T-cell (primary cell): Measurements from ENCODE around the gene PRPF40B. TPM values are rescaled to one million over a fixed set of nuclear protein-coding genes. Genes with fewer than 3 reads are reported as not detected.
"Not testable (repeated sequence)": the region's sequence is repeated elsewhere in the genome, so short reads cannot be mapped to it uniquely, and the experiment has no call there.

Source experiments
- ATAC-seq, 4 experiments: fragments of 200-7000 bp in 3 of 4; fragments of 150-1000 bp in 1 of 4; cut with Tn5 transposase; replicated peaks in 1 of 4; 1 replicate in 3 of 4; 2 replicates in 1 of 4; pipeline ENCODE4 v1.10.0; 2021; ENCODE audit warnings: moderate library complexity in 3 of 4, mild to moderate bottlenecking in 2 of 4, moderate number of reproducible peaks in 1 of 4
- CTCF ChIA-PET, 2 donors: fragments of 300-600 bp; sonication (Branson Sonifier 250); formaldehyde crosslinking; loops; one replicate each; lab custom pipeline; 2022; ENCODE audit warnings: antibody characterized with exemption in 2 of 2; lab: Charles Lee
- POLR2A ChIA-PET, 2 donors: fragments of 300-600 bp; sonication (Branson Sonifier 250); formaldehyde crosslinking; loops; one replicate each; lab custom pipeline; 2022; ENCODE audit warnings: antibody characterized with exemption in 2 of 2; lab: Charles Lee
- DNase-seq, 35 experiments: peaks; one replicate each; pipeline versions ENCODE4 v3.0.0 to v3.0.0-alpha.2; 2013 to 2023
- H3K27ac ChIP-seq: one replicate; pipeline ENCODE4 v1.5.1; 2013; ENCODE audit warnings: low read length
- H3K27me3 ChIP-seq, 2 experiments: replicated peaks in 1 of 2; 1 replicate in 1 of 2; 2 replicates in 1 of 2; pipeline versions ENCODE4 v1.6.1 to v1.7.0; 2013; ENCODE audit warnings: low read length in 1 of 2, mixed read lengths in 1 of 2; ENCODE audit not compliant: control insufficient read depth in 2 of 2, insufficient read depth in 2 of 2; ENCODE audit errors: extremely low read depth in 1 of 2
- H3K36me3 ChIP-seq, 2 donors: 1 replicate in 1 of 2; 2 replicates in 1 of 2; pipeline versions ENCODE4 v1.6.1 to v1.7.0; 2013; ENCODE audit warnings: low read length in 1 of 2; ENCODE audit not compliant: control insufficient read depth in 2 of 2, insufficient read depth in 1 of 2; ENCODE audit errors: extremely low read depth in 1 of 2
- H3K4me1 ChIP-seq, 2 experiments: 1 replicate in 1 of 2; 2 replicates in 1 of 2; pipeline versions ENCODE4 v1.6.1 to v1.7.0; 2013; ENCODE audit warnings: low read length in 2 of 2, mixed read lengths in 1 of 2; ENCODE audit not compliant: insufficient read depth in 2 of 2, control insufficient read depth in 1 of 2; ENCODE audit errors: extremely low read depth in 1 of 2
- H3K4me3 ChIP-seq, 2 donors: 1 replicate in 1 of 2; 2 replicates in 1 of 2; pipeline versions ENCODE4 v1.5.1 to v1.7.0; 2013; ENCODE audit warnings: mild to moderate bottlenecking in 2 of 2, low read length in 1 of 2, moderate library complexity in 1 of 2; ENCODE audit not compliant: control insufficient read depth in 1 of 2; ENCODE audit errors: extremely low read depth in 1 of 2
- H3K9me3 ChIP-seq: 2 replicates; pipeline ENCODE4 v1.7.0; 2013
- H3K27ac Mint-ChIP-seq, 2 donors: one replicate each; pipeline ENCODE4 v1.8.0; 2020 to 2021; ENCODE audit warnings: mild to moderate bottlenecking in 2 of 2, mixed read lengths in 2 of 2
- H3K27me3 Mint-ChIP-seq, 2 donors: one replicate each; pipeline ENCODE4 v1.8.0; 2021 to 2022; ENCODE audit warnings: mixed read lengths in 2 of 2
- H3K36me3 Mint-ChIP-seq: one replicate; pipeline ENCODE4 v1.8.0; 2021; ENCODE audit warnings: mixed read lengths
- H3K4me1 Mint-ChIP-seq, 3 donors: one replicate each; pipeline ENCODE4 v1.8.0; 2020 to 2022; ENCODE audit warnings: mixed read lengths in 3 of 3, mild to moderate bottlenecking in 1 of 3
- H3K4me3 Mint-ChIP-seq, 3 donors: one replicate each; pipeline ENCODE4 v1.8.0; 2020 to 2022; ENCODE audit warnings: mild to moderate bottlenecking in 3 of 3, mixed read lengths in 3 of 3, moderate library complexity in 3 of 3
- H3K9me3 Mint-ChIP-seq, 3 donors: one replicate each; pipeline ENCODE4 v1.8.0; 2020 to 2022; ENCODE audit warnings: mixed read lengths in 3 of 3
- WGBS: methylation state at CpG from one replicate; pipeline ENCODE4 v1.1.5; 2013; ENCODE audit warnings: missing lambda C conversion rate; ENCODE audit not compliant: insufficient coverage; 5-methylcytosine and 5-hydroxymethylcytosine counted together
- total RNA-seq, 35 experiments: library from RNA in 6 of 35; stranded (reverse) in 6 of 35; fragments of 120-200 nt in 1 of 35; gene quantifications; one replicate each; pipeline versions ENCODE4 v1.2.1 to v1.2.4 and lab custom pipeline; 2013 to 2026

Gene PRPF40B
- total RNA-seq, 5 donors from 2014 or later (not counting 1 experiment from before 2014, with no cell fraction given): 7.4 to 18.0 (median 16.5) TPM

DNA sequence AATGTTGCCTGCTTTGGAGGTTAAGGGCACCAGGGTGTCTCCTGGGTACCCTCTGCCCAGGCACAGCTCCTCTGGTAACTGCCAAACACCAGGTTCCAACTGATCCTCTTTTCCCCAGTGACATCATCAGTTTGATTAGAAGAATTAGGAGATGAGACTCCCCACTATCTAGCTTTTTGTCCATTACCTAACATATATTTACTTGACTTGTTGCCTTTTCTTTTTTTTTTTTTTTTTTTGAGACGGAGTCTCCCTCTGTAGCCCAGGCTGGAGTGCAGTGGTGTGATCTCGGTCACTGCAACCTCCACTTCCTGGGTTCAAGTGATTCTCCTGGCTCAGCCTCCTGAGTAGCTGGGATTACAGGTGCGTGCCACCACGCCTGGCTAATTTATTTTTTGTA lies 17.8 kb upstream of the PRPF40B start, which contains the start of gene FAM186B:
FAM186B (minus strand) TSS at position 101 of the 400 bp plus-strand sequence. CDS start 162 bp downstream, outside the sequence.
- H3K4me1 Mint-ChIP-seq, H3K27me3 ChIP-seq, DNase-seq, H3K36me3 Mint-ChIP-seq, H3K36me3 ChIP-seq, H3K27me3 Mint-ChIP-seq, H3K4me3 ChIP-seq, H3K9me3 Mint-ChIP-seq, H3K4me1 ChIP-seq, H3K4me3 Mint-ChIP-seq, H3K27ac Mint-ChIP-seq, H3K27ac ChIP-seq, H3K9me3 ChIP-seq, ATAC-seq: not testable (repeated sequence)
- ChIA-PET POLR2A (interaction anchor here in 1 of 2 donors (0.6 kb wide), 1 partner anchor 753 kb away, joined by 6 read pairs; no protein-coding TSS in a partner anchor), CTCF (interaction anchor here in 1 of 2 donors (0.6 kb wide), 2 partner anchors 107 to 539 kb away, joined by 3 to 4 read pairs; no protein-coding TSS in a partner anchor)
- WGBS: no CpG with 5 or more reads among the region's 4 CpGs

DNA sequence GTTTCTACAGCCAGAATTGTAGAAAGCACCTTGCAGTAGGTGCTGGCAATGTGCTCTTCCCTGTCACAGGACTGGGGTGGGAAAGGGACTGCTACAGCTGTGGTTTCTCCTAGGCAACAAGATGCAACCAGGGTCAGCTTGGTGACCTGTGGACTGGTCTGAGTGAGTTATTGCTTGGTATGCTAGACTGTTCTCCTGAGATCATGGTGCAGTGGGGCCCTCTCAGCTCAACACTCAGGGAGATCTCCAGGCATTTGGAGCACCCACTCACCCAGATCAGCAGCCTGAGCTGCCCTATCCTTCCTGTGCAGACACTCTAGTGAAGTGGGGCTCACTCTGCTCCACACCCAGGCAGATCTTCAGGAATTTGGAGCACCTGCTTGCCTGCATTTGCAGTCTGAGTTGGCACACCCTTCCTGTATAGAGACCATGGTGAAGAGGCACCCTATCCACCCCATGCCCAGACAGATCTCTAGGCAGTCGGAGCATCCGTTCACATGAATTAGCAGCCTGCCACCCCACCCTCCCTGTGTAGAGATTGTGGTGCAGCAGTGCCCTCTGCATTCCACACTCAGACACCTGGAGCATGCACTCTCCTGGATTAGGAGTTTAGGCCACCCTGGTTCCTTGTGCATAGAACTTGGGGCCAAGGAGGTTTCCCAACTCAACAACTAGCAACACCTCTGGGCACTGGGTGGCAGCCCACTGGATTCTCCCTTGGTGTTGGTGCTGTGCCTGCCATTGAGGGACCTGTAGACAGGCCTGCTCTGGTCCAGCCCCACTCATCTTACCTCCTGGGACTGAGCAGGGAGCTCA lies 14.1 kb upstream of the PRPF40B start:
- H3K27ac Mint-ChIP-seq: no peak overlapping the region
- WGBS: 80% methylated on average over 1 of the region's 2 CpGs
- POLR2A ChIA-PET: no interaction called here

GRCh38 chr12:49609875-49610154 lies 13.5 kb upstream of the PRPF40B start:
- Mint-ChIP-seq H3K4me3 (no peak overlapping the region), H3K4me1 (peaks cover 0 to 6% (median 2%) of the 10 kb centered on the region in 3 donors), H3K9me3 (no peaks in the 10 kb centered on the region), H3K27me3 (peaks cover 10% of the 10 kb centered on the region in 2 donors), H3K27ac (no peak overlapping the region), H3K36me3 (no peaks in the 10 kb centered on the region)
- H3K4me1 ChIP-seq: no peaks in the 10 kb centered on the region
- no peaks in the 10 kb centered on the region for H3K36me3 ChIP-seq
- ChIA-PET POLR2A (no interaction called here), CTCF (no interaction called here)
- ATAC-seq (no peak), DNase-seq (no peak)
- WGBS: no CpG with 5 or more reads among the region's 1 CpG
- no peaks in the 10 kb centered on the region for H3K9me3 ChIP-seq
- H3K4me3 ChIP-seq: no peak overlapping the region
- H3K27ac ChIP-seq: no peak overlapping the region
- peaks cover 0 to 20% of the 10 kb centered on the region in 2 experiments for H3K27me3 ChIP-seq

More for the DNA sequence above, 14.1 kb upstream of the PRPF40B start:
- H3K4me1 Mint-ChIP-seq: peaks cover 0 to 6% (median 2%) of the 10 kb centered on the region in 3 donors
- Histone ChIP-seq H3K4me1 (no peaks in the 10 kb centered on the region), H3K27ac (no peak overlapping the region), H3K36me3 (no peaks in the 10 kb centered on the region), H3K27me3 (peaks cover 0 to 17% of the 10 kb centered on the region in 2 experiments), H3K4me3 (no peak overlapping the region), H3K9me3 (no peaks in the 10 kb centered on the region)
- no peaks in the 10 kb centered on the region for H3K36me3 Mint-ChIP-seq
- H3K4me3 Mint-ChIP-seq: no peak overlapping the region
- no peak for ATAC-seq
- no peaks in the 10 kb centered on the region for H3K9me3 Mint-ChIP-seq
- peaks cover 6 to 9% of the 10 kb centered on the region in 2 donors for H3K27me3 Mint-ChIP-seq
- no peak for DNase-seq
- CTCF ChIA-PET: no interaction called here

DNA sequence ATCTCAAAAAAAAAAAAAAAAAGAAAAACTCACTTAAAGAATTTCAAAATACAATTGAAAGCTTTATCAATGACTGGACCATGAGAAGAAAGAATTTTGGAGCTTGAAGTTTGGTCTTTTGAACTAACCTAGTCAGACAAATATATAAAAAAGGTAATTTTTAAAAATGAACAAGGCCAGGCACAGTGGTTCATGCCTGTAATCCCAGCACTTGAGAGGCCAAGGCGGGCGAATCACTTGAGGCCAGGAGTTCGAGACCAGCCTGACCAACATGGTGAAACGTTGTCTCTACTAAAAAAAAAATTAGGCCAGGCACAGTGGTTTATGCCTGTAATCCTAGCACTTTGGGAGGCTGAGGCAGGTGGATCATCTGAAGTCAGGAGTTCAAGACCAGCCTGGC lies 12.6 kb upstream of the PRPF40B start:
- H3K27me3 ChIP-seq: peaks cover 0 to 26% of the 10 kb centered on the region in 2 experiments
- H3K4me1 Mint-ChIP-seq, H3K36me3 ChIP-seq, H3K27ac ChIP-seq, POLR2A ChIA-PET, H3K9me3 Mint-ChIP-seq, H3K27ac Mint-ChIP-seq, DNase-seq, ATAC-seq, H3K9me3 ChIP-seq, H3K4me1 ChIP-seq, H3K4me3 Mint-ChIP-seq, H3K4me3 ChIP-seq, H3K36me3 Mint-ChIP-seq: not testable (repeated sequence)
- WGBS: 100% methylated on average over 2 of the region's 4 CpGs
- peaks cover 10% of the 10 kb centered on the region in 2 donors for H3K27me3 Mint-ChIP-seq
- CTCF ChIA-PET: interaction anchor here in 1 of 2 donors (0.6 kb wide), 1 partner anchor 227 kb away, joined by 3 read pairs; no protein-coding TSS in a partner anchor

- H3K36me3 ChIP-seq: no peaks in the 10 kb centered on the region
- Mint-ChIP-seq H3K27ac (no peak overlapping the region), H3K4me1 (peaks cover 2 to 4% (median 3%) of the 10 kb centered on the region in 3 donors), H3K4me3 (no peak overlapping the region), H3K27me3 (peaks cover 10% of the 10 kb centered on the region in 2 donors), H3K9me3 (no peaks in the 10 kb centered on the region), H3K36me3 (no peaks in the 10 kb centered on the region)
- no peak overlapping the region for H3K4me3 ChIP-seq
- H3K27ac ChIP-seq: no peak overlapping the region
- POLR2A ChIA-PET: interaction anchor here in 1 of 2 donors (0.7 kb wide), 1 partner anchor 105 kb away, joined by 5 read pairs; no protein-coding TSS in a partner anchor
- peaks cover 0 to 29% of the 10 kb centered on the region in 2 experiments for H3K27me3 ChIP-seq
- CTCF ChIA-PET: interaction anchor here (0.5 to 1.4 kb wide), 5 partner anchors 30 to 436 kb away, joined by 3 to 8 read pairs (median 4); no protein-coding TSS in a partner anchor
- no peaks in the 10 kb centered on the region for H3K9me3 ChIP-seq
- H3K4me1 ChIP-seq: no peaks in the 10 kb centered on the region
- ATAC-seq (no peak), DNase-seq (no peak)
Observed at GRCh38 chr12:49612210-49612609, 11.2 kb upstream of the PRPF40B start.

DNA sequence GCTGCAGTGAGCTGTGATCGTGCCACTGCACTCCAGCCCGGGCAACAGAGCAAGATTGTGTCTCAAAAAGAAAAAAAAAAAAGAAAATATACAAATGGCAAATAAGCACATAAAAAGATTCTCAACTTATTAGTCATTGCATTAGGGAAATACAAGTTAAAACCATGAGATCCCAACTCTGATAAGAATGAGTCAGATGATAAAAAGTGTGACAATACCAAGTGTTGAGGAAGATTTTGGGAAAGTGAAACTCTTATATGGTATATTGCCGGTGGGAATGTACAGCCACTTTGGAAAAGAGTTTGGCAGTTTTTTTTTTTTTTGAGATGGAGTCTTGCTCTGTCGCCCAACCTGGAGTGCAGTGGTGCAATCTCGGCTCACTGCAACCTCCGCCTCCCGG lies 7.6 kb upstream of the PRPF40B start:
- DNase-seq (no peak), ATAC-seq (no peak)
- H3K4me1 Mint-ChIP-seq: peaks cover 2 to 4% (median 3%) of the 10 kb centered on the region in 3 donors
- H3K4me3 ChIP-seq: no peak overlapping the region
- no peak overlapping the region for H3K27ac ChIP-seq
- no peak overlapping the region for H3K4me3 Mint-ChIP-seq
- H3K9me3 ChIP-seq: no peaks in the 10 kb centered on the region
- 89% methylated on average over 3 of the region's 7 CpGs for WGBS
- CTCF ChIA-PET: interaction anchor here in 1 of 2 donors (0.6 to 0.7 kb wide), 2 partner anchors 11 to 102 kb away, joined by 3 to 4 read pairs; no protein-coding TSS in a partner anchor
- H3K9me3 Mint-ChIP-seq: no peaks in the 10 kb centered on the region
- H3K36me3 ChIP-seq: no peaks in the 10 kb centered on the region
- H3K27ac Mint-ChIP-seq: no peak overlapping the region
- H3K27me3 Mint-ChIP-seq: peaks cover 10 to 17% of the 10 kb centered on the region in 2 donors
- POLR2A ChIA-PET: no interaction called here
- no peaks in the 10 kb centered on the region for H3K4me1 ChIP-seq
- H3K36me3 Mint-ChIP-seq: no peaks in the 10 kb centered on the region
- peaks cover 0 to 23% of the 10 kb centered on the region in 2 experiments for H3K27me3 ChIP-seq
